ENCODE measurements around the gene ATF6. TPM values are rescaled to one million over a fixed set of nuclear protein-coding genes. Genes with fewer than 3 reads are reported as not detected.
A peak's percentile ranks its signal among the peaks of the same experiment; 100 is the strongest.

ATF6 gene
- total RNA-seq = 10 to 100 TPM; 16.9 to 17.3 TPM

DNA sequence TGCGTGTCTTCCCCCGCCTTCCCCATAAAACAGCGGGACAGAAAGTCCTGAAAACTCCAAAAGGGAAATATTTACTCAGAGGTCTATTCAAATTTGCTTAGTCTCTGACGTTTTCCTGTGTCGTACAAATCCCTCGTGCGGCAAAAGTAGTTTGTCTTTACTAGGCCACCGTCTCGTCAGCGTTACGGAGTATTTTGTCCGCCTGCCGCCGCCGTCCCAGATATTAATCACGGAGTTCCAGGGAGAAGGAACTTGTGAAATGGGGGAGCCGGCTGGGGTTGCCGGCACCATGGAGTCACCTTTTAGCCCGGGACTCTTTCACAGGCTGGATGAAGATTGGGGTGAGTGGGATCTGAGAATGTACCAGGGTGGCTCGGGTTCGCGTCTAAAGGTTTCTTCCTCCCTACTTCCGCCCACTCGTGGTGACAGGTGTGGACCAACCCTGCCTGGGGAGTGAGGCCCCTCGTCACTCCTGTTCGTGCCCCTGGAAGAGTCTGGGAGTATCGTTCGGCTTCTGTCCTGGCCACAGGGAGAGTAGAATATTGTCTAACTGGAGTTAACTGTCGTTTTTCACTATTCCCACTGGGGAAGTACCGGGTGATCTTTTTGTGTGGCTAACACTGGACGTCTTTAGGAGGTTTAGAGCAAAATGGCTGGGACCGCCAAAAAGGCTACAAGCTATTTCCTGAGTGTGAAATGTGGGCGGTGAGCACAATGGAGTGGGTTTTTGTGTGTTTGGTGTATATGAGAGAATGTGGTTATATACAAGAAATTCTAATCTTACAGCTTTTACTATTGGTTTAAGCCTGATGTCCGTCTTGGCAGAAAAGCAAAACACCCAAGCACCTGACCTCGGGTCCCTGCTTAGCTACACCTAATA lies at the start of gene ATF6:
Gene ATF6 (plus strand): TSS at position 219 of the 880 bp plus-strand sequence. CDS start 41 bp downstream, at position 260.
- peak; percentile 80 for ATAC-seq
- intact Hi-C loops (cut with micrococcal nuclease) = no loop called here
- Mint-ChIP-seq H3K27me3 (no peaks in the 10 kb centered on the region), H3K9me3 (no peaks in the 10 kb centered on the region), H3K4me3 (peak within 1 kb of the TSS; percentile 97), H3K36me3 (ENCODE audit: low read depth) (peaks cover 7% of the 10 kb centered on the region), H3K4me1 (ENCODE audit: low read depth) (peaks cover 44% of the 10 kb centered on the region), H3K27ac (peak within 1 kb of the TSS; percentile 98)
- POLR2A ChIA-PET = interaction anchor here (1.0 to 1.2 kb wide), 4 partner anchors 10 to 40 kb away, joined by 3 to 6 read pairs (median 4); partner anchors contain the start of gene DUSP12
- peak; percentile 88 for DNase-seq
- CTCF ChIA-PET = interaction anchor here (0.7 to 1.7 kb wide), 5 partner anchors 8 to 271 kb away, joined by 3 to 10 read pairs (median 4); partner anchors contain the start of gene DUSP12
- TF ChIP-seq, protein P1, sequence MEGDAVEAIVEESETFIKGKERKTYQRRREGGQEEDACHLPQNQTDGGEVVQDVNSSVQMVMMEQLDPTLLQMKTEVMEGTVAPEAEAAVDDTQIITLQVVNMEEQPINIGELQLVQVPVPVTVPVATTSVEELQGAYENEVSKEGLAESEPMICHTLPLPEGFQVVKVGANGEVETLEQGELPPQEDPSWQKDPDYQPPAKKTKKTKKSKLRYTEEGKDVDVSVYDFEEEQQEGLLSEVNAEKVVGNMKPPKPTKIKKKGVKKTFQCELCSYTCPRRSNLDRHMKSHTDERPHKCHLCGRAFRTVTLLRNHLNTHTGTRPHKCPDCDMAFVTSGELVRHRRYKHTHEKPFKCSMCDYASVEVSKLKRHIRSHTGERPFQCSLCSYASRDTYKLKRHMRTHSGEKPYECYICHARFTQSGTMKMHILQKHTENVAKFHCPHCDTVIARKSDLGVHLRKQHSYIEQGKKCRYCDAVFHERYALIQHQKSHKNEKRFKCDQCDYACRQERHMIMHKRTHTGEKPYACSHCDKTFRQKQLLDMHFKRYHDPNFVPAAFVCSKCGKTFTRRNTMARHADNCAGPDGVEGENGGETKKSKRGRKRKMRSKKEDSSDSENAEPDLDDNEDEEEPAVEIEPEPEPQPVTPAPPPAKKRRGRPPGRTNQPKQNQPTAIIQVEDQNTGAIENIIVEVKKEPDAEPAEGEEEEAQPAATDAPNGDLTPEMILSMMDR (IDR thresholded peaks at IDR 0.05) = no peak

DNA sequence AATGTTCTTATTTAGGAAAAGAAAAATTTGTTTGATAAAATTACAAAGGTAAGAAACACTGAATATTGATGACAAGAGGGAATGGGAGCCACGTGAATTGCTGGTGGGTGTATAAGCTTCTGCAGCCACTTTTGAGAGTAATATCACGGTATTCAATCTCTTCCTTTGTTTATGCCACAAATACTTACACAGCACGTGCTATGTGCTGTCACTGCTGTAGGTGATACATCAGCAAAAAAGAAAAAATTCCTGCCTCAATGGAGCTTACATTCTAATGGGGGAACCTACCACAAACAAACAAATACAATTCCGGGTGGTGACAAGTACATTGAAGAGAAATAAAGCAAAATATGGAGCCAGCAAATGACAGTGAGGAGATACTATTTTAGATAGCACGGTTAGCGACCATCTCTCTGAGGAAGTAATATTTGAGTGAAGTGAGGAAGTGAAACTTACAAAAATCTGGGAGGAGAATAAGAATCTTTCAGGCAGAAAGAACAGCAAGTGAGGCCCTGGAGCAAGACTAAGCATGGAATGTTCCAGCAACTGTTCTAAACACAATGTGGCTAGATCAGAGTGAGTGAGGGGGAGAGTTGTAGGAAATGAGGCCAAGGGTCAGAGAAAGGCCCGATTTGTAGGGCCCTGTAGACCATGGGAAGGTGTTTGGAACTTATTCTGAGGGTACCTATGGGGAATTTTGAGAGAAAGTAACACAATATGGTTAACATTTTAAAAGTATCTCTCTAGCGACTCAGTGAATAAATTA lies 47.4 kb upstream of the ATF6 start:
- peaks cover 12% of the 10 kb centered on the region for H3K27me3 Mint-ChIP-seq
- POLR2A ChIA-PET = no interaction called here
- ATAC-seq (no peak), DNase-seq (no peak)
- H3K27ac Mint-ChIP-seq = no peak overlapping the region
- no peaks in the 10 kb centered on the region for H3K9me3 Mint-ChIP-seq
- peaks cover 17% of the 10 kb centered on the region for H3K4me1 Mint-ChIP-seq (ENCODE audit: low read depth)
- intact Hi-C loops (cut with micrococcal nuclease) = no loop called here
- H3K36me3 Mint-ChIP-seq (ENCODE audit: low read depth) = no peaks in the 10 kb centered on the region
- H3K4me3 Mint-ChIP-seq = no peak overlapping the region
- TF ChIP-seq, protein P1 (IDR thresholded peaks at IDR 0.05) = no peak
- CTCF ChIA-PET = no interaction called here

- no peak for DNase-seq
- Mint-ChIP-seq H3K4me1 (ENCODE audit: low read depth) (peaks cover 17% of the 10 kb centered on the region), H3K27ac (no peak overlapping the region), H3K4me3 (no peak overlapping the region), H3K9me3 (no peaks in the 10 kb centered on the region), H3K36me3 (ENCODE audit: low read depth) (no peaks in the 10 kb centered on the region), H3K27me3 (peaks cover 12% of the 10 kb centered on the region)
- ATAC-seq = no peak
- intact Hi-C loops (cut with micrococcal nuclease) = no loop called here
- ChIA-PET CTCF (no interaction called here), POLR2A (no interaction called here)
- TF ChIP-seq, protein P1 (IDR thresholded peaks at IDR 0.05) = no peak
These were observed 46.9 kb upstream of the ATF6 start for GRCh38 chr1:161719325-161719611.

DNA sequence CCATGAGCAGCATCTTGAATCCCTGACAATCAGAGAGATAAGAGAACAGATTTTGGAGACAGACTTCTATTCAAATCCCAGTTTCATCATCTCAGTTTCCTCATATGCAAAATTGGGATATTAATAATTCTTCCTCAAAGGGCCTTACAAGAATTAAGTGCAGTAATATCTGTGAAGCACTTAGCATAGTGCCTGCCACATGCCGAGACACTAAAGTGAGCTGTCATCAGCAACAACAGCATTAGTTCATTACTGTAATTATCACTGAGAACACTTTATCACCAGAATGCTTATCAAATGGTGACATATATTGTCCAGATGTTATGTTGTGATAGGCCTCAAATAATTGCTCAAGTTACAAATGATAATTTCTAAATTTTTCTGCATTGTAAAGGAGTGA lies 45.7 kb upstream of the ATF6 start:
- H3K4me3 Mint-ChIP-seq = no peak overlapping the region
- H3K36me3 Mint-ChIP-seq (ENCODE audit: low read depth) = no peaks in the 10 kb centered on the region
- H3K4me1 Mint-ChIP-seq (ENCODE audit: low read depth) = peaks cover 17% of the 10 kb centered on the region
- DNase-seq (no peak), ATAC-seq (no peak)
- ChIA-PET CTCF (interaction anchor here (1.1 kb wide), 1 partner anchor 20 kb away, joined by 4 read pairs; no protein-coding TSS in a partner anchor), POLR2A (no interaction called here)
- intact Hi-C loops (cut with micrococcal nuclease) = no loop called here
- TF ChIP-seq, protein P1 (IDR thresholded peaks at IDR 0.05) = no peak
- no peaks in the 10 kb centered on the region for H3K9me3 Mint-ChIP-seq
- H3K27me3 Mint-ChIP-seq = peaks cover 17% of the 10 kb centered on the region
- H3K27ac Mint-ChIP-seq = no peak overlapping the region
